HEK293 (cell line): ENCODE measurements around the gene CDKN2D.

Experiments used
- GFI1B ChIP-seq: fragments of 450-650 bp; formaldehyde crosslinking; IDR thresholded peaks from 2 replicates; pipeline ENCODE4 v1.5.1; 2016; ENCODE audit warnings: missing biosample characterization, missing genetic modification characterization
- GLIS1 ChIP-seq: fragments of 450-650 bp; formaldehyde crosslinking; IDR thresholded peaks from 2 replicates; pipeline ENCODE4 v1.5.1; 2016; ENCODE audit warnings: missing biosample characterization, missing genetic modification characterization
- GLIS2 ChIP-seq: fragments of 450-650 bp; formaldehyde crosslinking; IDR thresholded peaks from 2 replicates; pipeline ENCODE4 v1.5.1; 2016; ENCODE audit warnings: missing biosample characterization, missing genetic modification characterization
- KLF16 ChIP-seq: fragments of 450-650 bp; formaldehyde crosslinking; IDR thresholded peaks from 2 replicates; pipeline ENCODE4 v1.5.1; 2017; ENCODE audit warnings: missing biosample characterization, missing genetic modification characterization
- MEIS1 ChIP-seq: sonication (generic); formaldehyde crosslinking; IDR thresholded peaks from 2 replicates; pipeline ENCODE4 v1.8.1; 2022; ENCODE audit warnings: missing genetic modification reagents, mild to moderate bottlenecking, borderline replicate concordance
- OSR2 ChIP-seq: fragments of 450-650 bp; formaldehyde crosslinking; IDR thresholded peaks from 2 replicates; pipeline ENCODE4 v1.5.1; 2016; ENCODE audit warnings: missing biosample characterization, missing genetic modification characterization
- WT1 ChIP-seq: fragments of 450-650 bp; formaldehyde crosslinking; IDR thresholded peaks from 2 replicates; pipeline ENCODE4 v1.5.1; 2016; ENCODE audit warnings: missing biosample characterization, missing genetic modification characterization
- ZFP3 ChIP-seq: fragments of 450-650 bp; formaldehyde crosslinking; IDR thresholded peaks from 2 replicates; pipeline ENCODE4 v1.5.1; 2016; ENCODE audit warnings: low read depth, missing biosample characterization, missing genetic modification characterization
- ZNF121 ChIP-seq: fragments of 450-650 bp; formaldehyde crosslinking; IDR thresholded peaks from 2 replicates; pipeline ENCODE4 v1.5.1; 2016; ENCODE audit warnings: missing biosample characterization, missing genetic modification characterization
- ZNF19 ChIP-seq: fragments of 450-650 bp; formaldehyde crosslinking; IDR thresholded peaks from 2 replicates; pipeline ENCODE4; 2016; ENCODE audit warnings: missing biosample characterization, missing genetic modification characterization, low read depth
- ZNF223 ChIP-seq: fragments of 450-650 bp; formaldehyde crosslinking; IDR thresholded peaks from 2 replicates; pipeline ENCODE4 v1.5.1; 2016; ENCODE audit warnings: missing biosample characterization, missing genetic modification characterization
- ZNF23 ChIP-seq: fragments of 450-650 bp; formaldehyde crosslinking; IDR thresholded peaks from 2 replicates; pipeline ENCODE4 v1.5.1; 2016; ENCODE audit warnings: missing biosample characterization, missing genetic modification characterization, borderline replicate concordance
- ZNF239 ChIP-seq: fragments of 450-650 bp; formaldehyde crosslinking; IDR thresholded peaks from 2 replicates; pipeline ENCODE4 v1.5.1; 2016; ENCODE audit warnings: missing biosample characterization, missing genetic modification characterization
- ZNF324 ChIP-seq: fragments of 450-650 bp; formaldehyde crosslinking; IDR thresholded peaks from 2 replicates; pipeline ENCODE4 v1.5.1; 2016; ENCODE audit warnings: missing biosample characterization, missing genetic modification characterization
- ZNF48 ChIP-seq: fragments of 450-650 bp; formaldehyde crosslinking; IDR thresholded peaks from 2 replicates; pipeline ENCODE4 v1.5.1; 2016; ENCODE audit warnings: missing biosample characterization, missing genetic modification characterization
- ZNF571 ChIP-seq: fragments of 450-650 bp; formaldehyde crosslinking; IDR thresholded peaks from 2 replicates; pipeline ENCODE4 v1.5.0; 2017; ENCODE audit warnings: missing biosample characterization, missing genetic modification characterization
- ZNF596 ChIP-seq: fragments of 450-650 bp; IDR thresholded peaks from 2 replicates; pipeline ENCODE4 v1.5.0; 2018; ENCODE audit warnings: missing biosample characterization, mild to moderate bottlenecking, missing genetic modification characterization, moderate library complexity
- ZNF621 ChIP-seq: fragments of 450-650 bp; formaldehyde crosslinking; IDR thresholded peaks from 2 replicates; pipeline ENCODE4 v1.5.1; 2017; ENCODE audit warnings: missing biosample characterization, missing genetic modification characterization
- ZNF624 ChIP-seq: fragments of 450-650 bp; formaldehyde crosslinking; IDR thresholded peaks from 2 replicates; pipeline ENCODE4 v1.5.1; 2017; ENCODE audit warnings: missing biosample characterization, missing genetic modification characterization
- ZNF677 ChIP-seq: fragments of 450-650 bp; IDR thresholded peaks from 2 replicates; pipeline ENCODE4 v1.5.0; 2018; ENCODE audit warnings: missing biosample characterization, mild to moderate bottlenecking, missing genetic modification characterization, moderate library complexity
- ZNF76 ChIP-seq: fragments of 450-650 bp; formaldehyde crosslinking; IDR thresholded peaks from 2 replicates; pipeline ENCODE4; 2016; ENCODE audit warnings: low read depth, missing biosample characterization, missing genetic modification characterization, borderline replicate concordance
- ZNF768 ChIP-seq: fragments of 450-650 bp; formaldehyde crosslinking; IDR thresholded peaks from 2 replicates; pipeline ENCODE4 v1.5.1; 2018; ENCODE audit warnings: missing biosample characterization, mild to moderate bottlenecking, missing genetic modification characterization
- ZNF791 ChIP-seq: fragments of 450-650 bp; formaldehyde crosslinking; IDR thresholded peaks from 2 replicates; pipeline ENCODE4 v1.5.1; 2016; ENCODE audit warnings: missing biosample characterization, missing genetic modification characterization
- ZNF792 ChIP-seq: fragments of 450-650 bp; formaldehyde crosslinking; IDR thresholded peaks from 2 replicates; pipeline ENCODE4 v1.5.1; 2016; ENCODE audit warnings: missing biosample characterization, missing genetic modification characterization
- TF ChIP-seq, protein P1 (sequence below): fragments of 450-650 bp; formaldehyde crosslinking; IDR thresholded peaks from 2 replicates; pipeline ENCODE4 v1.5.1; 2016; ENCODE audit warnings: missing biosample characterization, missing genetic modification characterization, borderline replicate concordance
- TF ChIP-seq, protein P2 (sequence below): fragments of 450-650 bp; formaldehyde crosslinking; IDR thresholded peaks from 2 replicates; pipeline ENCODE4 v1.5.1; 2016; ENCODE audit warnings: missing biosample characterization, missing genetic modification characterization
- TF ChIP-seq, protein P3 (sequence below): fragments of 450-650 bp; IDR thresholded peaks from 2 replicates; pipeline ENCODE4 v1.5.1; 2018; ENCODE audit warnings: missing biosample characterization, missing genetic modification characterization
- TF ChIP-seq, protein P4 (sequence below): fragments of 450-650 bp; formaldehyde crosslinking; IDR thresholded peaks from 2 replicates; pipeline ENCODE4 v1.5.1; 2016; ENCODE audit warnings: missing biosample characterization, missing genetic modification characterization, borderline replicate concordance
- TF ChIP-seq, protein P5 (sequence below): fragments of 450-650 bp; formaldehyde crosslinking; IDR thresholded peaks from 2 replicates; pipeline ENCODE4 v1.5.1; 2017; ENCODE audit warnings: missing biosample characterization, missing genetic modification characterization

Gene CDKN2D

DNA sequence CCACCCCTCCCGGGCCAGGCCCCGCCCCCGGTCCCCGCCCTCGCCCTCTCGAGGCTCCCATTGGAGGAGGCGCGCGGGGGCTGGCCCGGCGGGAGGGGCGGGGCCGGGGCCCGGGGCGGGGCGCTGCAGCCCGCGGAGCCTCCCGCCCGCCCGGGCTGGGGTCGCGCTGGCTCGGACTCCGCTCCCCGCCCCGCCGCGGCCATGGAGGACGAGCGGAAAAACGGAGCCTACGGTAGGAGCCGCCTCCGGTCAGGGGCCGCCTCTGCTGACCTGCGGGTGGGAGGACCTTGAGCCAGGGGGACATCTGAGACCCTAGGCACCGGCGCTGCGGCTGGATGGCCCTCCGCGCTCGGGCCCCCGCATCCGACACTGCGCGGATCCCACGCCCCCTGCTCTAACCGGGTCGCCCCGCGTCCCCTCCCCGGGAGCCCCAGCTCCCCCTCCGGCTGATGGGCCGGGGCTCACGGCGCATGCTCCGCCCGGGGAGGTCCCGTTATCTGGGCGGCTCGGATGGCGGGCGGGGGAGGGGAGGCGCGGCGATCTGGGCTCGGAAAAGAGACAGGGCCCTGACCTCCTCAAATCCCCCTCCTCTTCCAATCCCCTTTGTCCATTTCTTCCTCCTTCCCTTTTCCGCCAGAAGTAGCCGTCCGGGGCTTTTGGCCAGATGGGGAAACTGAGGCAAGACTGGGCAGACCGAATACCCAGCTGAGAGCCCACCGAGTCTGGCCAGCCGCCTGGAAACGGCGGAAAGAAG lies 33.7 kb upstream of the CDKN2D start (continued):
- TF ChIP-seq, protein P1, sequence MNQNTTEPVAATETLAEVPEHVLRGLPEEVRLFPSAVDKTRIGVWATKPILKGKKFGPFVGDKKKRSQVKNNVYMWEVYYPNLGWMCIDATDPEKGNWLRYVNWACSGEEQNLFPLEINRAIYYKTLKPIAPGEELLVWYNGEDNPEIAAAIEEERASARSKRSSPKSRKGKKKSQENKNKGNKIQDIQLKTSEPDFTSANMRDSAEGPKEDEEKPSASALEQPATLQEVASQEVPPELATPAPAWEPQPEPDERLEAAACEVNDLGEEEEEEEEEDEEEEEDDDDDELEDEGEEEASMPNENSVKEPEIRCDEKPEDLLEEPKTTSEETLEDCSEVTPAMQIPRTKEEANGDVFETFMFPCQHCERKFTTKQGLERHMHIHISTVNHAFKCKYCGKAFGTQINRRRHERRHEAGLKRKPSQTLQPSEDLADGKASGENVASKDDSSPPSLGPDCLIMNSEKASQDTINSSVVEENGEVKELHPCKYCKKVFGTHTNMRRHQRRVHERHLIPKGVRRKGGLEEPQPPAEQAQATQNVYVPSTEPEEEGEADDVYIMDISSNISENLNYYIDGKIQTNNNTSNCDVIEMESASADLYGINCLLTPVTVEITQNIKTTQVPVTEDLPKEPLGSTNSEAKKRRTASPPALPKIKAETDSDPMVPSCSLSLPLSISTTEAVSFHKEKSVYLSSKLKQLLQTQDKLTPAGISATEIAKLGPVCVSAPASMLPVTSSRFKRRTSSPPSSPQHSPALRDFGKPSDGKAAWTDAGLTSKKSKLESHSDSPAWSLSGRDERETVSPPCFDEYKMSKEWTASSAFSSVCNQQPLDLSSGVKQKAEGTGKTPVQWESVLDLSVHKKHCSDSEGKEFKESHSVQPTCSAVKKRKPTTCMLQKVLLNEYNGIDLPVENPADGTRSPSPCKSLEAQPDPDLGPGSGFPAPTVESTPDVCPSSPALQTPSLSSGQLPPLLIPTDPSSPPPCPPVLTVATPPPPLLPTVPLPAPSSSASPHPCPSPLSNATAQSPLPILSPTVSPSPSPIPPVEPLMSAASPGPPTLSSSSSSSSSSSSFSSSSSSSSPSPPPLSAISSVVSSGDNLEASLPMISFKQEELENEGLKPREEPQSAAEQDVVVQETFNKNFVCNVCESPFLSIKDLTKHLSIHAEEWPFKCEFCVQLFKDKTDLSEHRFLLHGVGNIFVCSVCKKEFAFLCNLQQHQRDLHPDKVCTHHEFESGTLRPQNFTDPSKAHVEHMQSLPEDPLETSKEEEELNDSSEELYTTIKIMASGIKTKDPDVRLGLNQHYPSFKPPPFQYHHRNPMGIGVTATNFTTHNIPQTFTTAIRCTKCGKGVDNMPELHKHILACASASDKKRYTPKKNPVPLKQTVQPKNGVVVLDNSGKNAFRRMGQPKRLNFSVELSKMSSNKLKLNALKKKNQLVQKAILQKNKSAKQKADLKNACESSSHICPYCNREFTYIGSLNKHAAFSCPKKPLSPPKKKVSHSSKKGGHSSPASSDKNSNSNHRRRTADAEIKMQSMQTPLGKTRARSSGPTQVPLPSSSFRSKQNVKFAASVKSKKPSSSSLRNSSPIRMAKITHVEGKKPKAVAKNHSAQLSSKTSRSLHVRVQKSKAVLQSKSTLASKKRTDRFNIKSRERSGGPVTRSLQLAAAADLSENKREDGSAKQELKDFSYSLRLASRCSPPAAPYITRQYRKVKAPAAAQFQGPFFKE = no peak
- TF ChIP-seq ZNF223 (tag by site-specific recombination) (no peak), MEIS1 (CRISPR knock-in tag) (no peak), ZNF621 (tag by site-specific recombination) (no peak), KLF16 (tag by site-specific recombination) (no peak; the same call in 1 of the 2 replicates), ZNF239 (tag by site-specific recombination) (no peak), ZNF76 (tag by site-specific recombination) (no peak), ZNF121 (tag by site-specific recombination) (no peak), ZNF23 (no peak), WT1 (tag by site-specific recombination) (no peak), ZNF19 (tag by site-specific recombination) (no peak), GLIS2 (tag by site-specific recombination) (peak; percentile 52; the same call in 1 of the 2 replicates), ZNF48 (tag by site-specific recombination) (no peak), OSR2 (tag by site-specific recombination) (no peak), ZNF596 (tag by site-specific recombination) (no peak), ZNF792 (no peak), ZFP3 (tag by site-specific recombination) (no peak), ZNF624 (tag by site-specific recombination) (no peak), ZNF571 (no peak), GLIS1 (tag by site-specific recombination) (peak; percentile 84), ZNF677 (no peak), ZNF768 (no peak), ZNF791 (tag by site-specific recombination) (no peak), GFI1B (tag by site-specific recombination) (no peak), ZNF324 (tag by site-specific recombination) (no peak)
- TF ChIP-seq, protein P2, sequence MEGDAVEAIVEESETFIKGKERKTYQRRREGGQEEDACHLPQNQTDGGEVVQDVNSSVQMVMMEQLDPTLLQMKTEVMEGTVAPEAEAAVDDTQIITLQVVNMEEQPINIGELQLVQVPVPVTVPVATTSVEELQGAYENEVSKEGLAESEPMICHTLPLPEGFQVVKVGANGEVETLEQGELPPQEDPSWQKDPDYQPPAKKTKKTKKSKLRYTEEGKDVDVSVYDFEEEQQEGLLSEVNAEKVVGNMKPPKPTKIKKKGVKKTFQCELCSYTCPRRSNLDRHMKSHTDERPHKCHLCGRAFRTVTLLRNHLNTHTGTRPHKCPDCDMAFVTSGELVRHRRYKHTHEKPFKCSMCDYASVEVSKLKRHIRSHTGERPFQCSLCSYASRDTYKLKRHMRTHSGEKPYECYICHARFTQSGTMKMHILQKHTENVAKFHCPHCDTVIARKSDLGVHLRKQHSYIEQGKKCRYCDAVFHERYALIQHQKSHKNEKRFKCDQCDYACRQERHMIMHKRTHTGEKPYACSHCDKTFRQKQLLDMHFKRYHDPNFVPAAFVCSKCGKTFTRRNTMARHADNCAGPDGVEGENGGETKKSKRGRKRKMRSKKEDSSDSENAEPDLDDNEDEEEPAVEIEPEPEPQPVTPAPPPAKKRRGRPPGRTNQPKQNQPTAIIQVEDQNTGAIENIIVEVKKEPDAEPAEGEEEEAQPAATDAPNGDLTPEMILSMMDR (tag by site-specific recombination) = no peak
- TF ChIP-seq, protein P3, sequence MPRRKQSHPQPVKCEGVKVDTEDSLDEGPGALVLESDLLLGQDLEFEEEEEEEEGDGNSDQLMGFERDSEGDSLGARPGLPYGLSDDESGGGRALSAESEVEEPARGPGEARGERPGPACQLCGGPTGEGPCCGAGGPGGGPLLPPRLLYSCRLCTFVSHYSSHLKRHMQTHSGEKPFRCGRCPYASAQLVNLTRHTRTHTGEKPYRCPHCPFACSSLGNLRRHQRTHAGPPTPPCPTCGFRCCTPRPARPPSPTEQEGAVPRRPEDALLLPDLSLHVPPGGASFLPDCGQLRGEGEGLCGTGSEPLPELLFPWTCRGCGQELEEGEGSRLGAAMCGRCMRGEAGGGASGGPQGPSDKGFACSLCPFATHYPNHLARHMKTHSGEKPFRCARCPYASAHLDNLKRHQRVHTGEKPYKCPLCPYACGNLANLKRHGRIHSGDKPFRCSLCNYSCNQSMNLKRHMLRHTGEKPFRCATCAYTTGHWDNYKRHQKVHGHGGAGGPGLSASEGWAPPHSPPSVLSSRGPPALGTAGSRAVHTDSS = no peak
- TF ChIP-seq, protein P4, sequence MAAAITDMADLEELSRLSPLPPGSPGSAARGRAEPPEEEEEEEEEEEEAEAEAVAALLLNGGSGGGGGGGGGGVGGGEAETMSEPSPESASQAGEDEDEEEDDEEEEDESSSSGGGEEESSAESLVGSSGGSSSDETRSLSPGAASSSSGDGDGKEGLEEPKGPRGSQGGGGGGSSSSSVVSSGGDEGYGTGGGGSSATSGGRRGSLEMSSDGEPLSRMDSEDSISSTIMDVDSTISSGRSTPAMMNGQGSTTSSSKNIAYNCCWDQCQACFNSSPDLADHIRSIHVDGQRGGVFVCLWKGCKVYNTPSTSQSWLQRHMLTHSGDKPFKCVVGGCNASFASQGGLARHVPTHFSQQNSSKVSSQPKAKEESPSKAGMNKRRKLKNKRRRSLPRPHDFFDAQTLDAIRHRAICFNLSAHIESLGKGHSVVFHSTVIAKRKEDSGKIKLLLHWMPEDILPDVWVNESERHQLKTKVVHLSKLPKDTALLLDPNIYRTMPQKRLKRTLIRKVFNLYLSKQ (tag by site-specific recombination) = no peak
- TF ChIP-seq, protein P5, sequence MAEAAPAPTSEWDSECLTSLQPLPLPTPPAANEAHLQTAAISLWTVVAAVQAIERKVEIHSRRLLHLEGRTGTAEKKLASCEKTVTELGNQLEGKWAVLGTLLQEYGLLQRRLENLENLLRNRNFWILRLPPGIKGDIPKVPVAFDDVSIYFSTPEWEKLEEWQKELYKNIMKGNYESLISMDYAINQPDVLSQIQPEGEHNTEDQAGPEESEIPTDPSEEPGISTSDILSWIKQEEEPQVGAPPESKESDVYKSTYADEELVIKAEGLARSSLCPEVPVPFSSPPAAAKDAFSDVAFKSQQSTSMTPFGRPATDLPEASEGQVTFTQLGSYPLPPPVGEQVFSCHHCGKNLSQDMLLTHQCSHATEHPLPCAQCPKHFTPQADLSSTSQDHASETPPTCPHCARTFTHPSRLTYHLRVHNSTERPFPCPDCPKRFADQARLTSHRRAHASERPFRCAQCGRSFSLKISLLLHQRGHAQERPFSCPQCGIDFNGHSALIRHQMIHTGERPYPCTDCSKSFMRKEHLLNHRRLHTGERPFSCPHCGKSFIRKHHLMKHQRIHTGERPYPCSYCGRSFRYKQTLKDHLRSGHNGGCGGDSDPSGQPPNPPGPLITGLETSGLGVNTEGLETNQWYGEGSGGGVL = peak; percentile 58
